ENCODE results near the gene GMPPA.

The GMPPA gene

DNA sequence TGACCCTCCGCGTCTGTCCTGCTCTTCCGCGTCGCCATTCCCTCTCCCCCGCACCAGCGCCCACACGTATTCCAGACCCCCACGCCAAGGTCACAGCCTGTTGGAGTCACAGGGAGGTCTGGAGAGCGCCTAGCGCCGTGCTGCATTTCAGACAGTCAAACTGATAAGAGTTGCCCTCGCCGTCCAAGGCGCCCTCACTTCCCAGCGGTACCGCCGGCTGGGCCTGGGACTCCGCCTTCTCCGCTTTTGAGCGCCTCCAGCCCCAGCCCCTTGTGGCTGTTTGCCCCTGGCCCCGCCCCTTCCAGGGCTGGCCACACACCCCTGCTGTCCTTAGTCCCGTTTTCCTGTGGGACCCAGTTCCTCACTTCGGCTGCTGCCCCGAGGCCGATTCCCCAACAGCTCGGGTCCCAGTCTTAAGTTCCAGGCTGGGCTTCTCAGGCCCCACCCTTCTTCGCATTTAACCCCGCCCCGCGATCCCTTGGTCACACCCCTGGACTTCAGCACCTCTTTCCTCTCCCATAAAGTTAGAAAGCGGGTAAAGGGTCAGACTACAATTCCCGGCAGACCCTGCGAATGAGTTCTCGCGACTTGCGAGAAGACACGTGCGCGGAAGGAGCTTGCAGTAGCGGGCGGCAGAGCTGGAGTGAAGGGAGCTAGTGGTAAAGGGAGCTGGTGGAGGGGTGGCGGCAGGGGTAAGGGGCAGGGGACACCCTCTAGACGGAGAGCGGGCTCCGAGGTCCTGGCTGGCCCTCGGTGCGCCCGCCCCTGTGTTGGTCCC is at the start of gene GMPPA:
TSS of gene GMPPA (plus strand) at position 612 of the 778 bp plus-strand sequence. CDS start 1,085 bp downstream, outside the sequence.
- peak; percentile 96 for DNase-seq

DNA sequence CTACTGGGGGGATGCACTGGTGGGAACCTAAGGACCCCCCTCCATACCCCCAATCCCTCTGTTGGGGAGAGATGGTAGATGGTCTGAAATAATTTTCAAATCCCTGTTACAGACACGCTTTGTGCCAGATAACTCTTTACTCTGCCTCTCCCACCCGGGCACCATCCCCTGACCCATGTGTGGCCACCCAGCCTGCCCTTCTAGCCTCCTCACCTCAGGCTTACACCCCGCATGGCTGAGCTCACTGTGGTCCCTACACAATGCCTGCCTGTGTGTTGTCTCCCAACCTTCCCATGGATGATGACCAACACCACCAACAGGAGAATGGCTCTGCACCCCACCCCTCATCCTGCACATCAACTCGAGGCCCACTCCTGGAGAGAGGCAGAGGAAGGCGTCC is 49.1 kb upstream of the GMPPA start:
- DNase-seq: no peak

DNA sequence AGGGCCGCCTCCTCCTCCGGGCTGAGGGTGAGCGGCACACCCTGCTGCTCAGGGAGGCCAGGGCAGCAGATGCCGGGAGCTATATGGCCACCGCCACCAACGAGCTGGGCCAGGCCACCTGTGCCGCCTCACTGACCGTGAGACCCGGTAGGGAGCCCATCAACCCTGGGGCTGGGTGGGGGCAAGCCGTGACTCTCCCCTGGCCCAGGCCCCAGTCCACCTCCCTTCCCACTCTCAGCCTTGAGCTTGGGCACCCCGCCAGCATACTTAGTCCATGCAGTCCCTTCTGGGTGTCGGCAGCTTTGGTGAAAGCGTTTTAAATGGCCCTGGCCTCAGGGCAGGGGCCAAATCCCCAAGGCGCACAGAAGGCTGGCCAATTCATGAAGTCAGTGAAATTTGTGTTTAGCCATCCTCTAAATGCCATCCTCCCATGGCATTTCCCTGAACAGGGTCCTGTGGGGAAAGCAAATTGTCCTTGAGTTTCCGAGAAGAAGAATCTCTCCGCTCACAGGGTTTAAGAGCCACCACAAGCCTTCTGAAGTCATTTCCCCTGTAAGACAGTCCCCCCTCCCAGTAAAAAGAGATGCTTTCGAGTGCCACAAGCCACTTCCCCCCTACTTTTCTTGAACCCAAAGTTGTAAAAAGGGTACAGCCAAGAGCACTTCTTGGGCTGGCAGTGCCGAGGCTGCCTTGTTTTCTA is 46.9 kb upstream of the GMPPA start:
- no peak for DNase-seq

DNA sequence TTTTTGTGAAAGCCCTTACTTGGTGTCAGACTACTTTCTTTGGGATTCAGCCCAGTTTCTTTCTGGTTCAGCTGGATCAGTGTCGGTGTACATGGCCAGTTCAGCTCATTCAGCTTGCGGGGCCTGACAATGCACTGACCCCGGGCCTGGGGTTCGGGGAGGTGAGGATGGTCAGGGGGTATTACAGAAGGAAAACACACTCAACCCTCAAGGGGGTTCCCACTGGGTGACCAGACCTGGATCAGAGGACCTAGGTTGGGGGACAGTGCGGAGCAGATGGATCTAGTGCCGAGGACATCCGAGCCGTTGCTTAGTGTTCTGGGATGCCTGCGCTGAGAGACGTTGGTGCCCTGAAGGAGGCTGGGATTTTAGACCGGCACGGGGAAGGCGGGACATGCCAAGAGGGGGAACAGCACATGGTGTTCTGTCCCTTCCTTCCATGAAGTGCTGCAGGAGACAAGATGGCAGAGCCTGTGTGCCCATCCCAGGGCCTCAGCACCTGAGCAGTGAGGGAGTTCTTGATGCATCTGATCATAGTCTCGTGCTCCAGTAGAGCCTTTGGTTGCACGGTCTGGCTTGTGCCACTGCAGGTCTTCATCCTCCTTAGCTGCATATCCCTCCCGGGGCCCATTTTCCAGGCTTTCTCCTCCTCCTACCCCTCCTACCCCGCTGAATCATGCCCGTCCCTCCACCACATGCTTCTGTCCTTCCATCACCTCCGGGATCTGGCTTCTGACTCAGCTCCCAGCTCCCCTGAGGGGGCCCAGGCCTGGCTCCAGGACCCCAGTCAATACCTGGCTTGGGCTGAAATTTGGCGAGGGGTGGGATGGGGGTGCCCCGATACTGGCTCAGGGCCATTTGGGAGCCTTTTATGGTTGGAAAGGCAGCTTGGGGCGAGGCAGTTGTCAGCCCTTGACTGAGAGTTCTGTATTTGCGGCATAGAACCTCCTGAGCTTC is 46.1 kb upstream of the GMPPA start:
- no peak for DNase-seq

DNA sequence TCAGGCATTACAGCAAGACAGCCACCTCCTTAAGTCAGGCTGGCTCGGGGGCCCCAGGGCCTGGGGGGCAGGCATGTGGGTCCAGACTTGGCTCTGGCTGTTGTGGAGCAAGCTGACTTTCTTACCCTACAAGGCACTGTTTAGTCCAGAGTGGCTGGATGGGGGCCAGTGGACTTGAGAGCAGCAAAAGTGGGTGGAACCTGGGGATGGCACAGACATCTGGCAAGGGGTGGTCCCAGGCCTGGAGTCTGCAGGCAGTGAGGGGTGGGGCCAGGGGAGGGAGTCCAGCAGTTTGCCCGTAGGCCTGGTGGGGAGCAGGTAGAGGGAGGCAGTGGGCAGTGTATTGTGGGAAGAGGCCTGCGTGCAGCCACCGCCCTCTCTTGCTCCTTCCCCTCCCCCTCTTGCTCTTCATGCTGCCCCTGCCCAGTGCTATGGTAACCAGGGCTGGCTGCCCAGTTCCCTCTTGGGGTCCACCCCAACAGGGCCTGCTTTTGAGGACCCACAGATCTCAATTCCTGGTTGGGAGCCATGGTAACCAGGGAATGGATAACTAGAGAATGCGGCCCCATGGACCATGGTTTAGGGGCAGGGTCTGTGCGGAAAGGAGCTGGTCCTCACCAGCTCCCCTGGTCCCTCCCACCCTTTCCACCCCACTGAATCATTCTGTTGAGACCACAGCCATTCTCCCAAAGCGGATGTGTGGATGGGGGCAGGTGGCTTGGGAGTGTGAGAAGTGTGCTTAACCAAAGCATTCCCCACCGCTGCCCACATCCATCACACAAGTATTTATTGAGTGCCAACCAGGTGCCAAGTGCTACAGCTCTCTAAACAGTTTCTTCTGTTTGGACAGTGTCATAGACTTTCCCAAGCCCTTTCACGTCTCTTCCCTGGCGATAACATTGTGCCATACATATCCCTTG is 44.8 kb upstream of the GMPPA start:
- DNase-seq: no peak

DNA sequence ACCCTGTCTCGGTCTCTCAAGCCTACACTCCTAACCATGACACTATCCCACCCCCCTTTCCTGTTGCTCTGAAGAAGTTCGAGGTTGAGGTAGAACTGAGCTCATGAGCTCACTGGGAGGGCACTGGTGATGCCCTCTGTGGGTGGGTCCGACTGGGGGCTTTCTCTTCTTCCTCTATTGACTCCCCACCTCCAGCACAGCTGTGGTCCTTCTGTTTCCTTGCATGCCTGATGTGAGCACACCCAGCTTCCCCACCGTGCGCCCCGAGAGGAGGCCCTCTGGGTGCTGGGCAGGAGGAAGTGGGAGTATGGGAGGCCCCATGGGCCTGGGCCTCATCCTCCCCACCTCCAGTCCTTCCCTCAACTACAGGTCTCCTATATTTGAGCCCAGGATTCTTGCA is 43.1 kb upstream of the GMPPA start:
- DNase-seq: no peak

DNA sequence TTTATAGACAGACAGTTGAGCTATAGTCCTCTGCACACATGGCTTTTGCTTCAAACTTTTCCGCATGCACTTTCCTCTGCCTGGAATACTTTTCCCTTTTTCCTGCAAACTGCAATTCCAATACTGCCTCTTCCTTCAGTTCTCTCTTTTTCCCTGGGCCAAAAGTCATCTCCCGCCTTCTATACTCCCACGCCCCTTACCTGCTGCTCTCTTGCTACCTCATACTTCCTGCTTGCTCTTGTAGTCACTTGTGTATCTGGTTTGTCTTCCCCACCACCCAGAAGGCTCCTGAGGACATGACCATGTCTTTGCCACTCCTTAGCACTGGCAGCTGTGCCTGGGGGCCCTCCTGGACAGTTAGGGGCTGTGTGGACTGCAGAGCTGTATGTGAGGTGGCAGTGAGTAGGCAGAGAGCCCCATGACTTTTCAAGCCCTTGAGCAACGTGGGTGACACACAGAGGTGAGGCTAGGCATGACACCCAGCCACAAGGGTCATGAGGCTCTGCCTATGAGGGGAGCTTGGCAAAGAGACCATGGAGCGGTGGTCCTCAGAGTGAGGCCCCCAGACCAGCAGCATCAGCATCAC is 40.8 kb upstream of the GMPPA start:
- no peak for DNase-seq

DNA sequence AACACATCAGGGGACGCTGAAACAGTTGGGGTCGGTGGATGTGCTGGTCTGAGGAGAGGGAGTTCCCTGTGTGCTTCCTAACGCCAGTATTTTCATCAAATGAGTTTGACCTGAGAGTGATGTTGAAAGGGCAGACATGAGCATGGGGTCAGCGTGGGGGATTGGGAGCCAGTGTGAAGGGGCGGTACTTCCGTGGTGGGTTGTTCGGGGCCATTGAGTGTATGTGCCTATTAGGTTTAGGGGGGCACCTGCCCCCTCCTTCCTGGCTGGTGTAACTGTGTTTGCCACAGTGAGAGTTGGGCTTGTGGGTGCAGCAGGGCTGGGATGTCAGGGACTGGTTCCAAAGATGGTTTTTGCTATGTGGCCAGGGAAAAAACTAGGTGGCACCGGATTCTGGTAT is 39.7 kb upstream of the GMPPA start:
- no peak for DNase-seq

DNA sequence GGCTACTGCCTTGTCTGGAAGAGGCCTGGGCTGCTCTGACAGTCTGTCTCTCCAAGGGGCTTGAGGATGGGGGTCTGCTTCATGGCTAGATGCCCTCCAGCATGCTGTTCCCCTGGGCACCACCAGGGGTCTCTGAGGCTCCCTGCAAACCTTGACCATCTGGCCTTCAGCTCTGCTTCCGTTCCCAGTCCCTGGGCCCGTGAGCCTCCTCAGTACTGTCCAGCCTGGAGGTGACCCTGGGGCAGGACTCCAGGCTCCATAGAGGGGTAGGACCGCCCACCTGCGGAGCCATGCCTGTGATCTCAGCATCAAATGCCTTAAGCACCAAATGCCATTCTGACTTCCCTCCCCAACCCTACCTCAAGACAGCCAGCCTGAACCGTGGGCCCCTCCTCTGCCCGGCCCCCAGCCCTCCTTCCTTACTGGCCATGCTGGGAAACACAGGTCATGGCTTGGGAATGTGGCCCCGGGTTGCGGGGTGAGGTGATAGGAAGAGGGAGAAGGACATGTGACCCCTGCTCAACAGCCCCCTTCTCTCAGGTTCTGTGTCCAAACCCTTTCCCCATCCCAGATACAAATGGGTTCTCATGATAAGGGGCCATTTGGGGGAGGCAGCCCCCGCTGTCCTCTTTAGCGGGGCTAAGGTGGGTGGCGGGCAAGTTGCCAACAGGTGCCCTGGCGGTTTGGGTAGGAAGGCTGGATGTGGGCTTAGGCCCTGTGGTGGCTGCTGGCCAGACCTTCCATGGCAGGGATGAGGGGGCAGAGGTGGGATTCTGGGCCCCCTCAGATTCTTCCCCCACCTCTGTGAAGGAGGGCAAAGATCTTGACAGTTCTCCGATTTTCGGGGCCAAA is 39.0 kb upstream of the GMPPA start:
- peak; percentile 38 for DNase-seq

DNA sequence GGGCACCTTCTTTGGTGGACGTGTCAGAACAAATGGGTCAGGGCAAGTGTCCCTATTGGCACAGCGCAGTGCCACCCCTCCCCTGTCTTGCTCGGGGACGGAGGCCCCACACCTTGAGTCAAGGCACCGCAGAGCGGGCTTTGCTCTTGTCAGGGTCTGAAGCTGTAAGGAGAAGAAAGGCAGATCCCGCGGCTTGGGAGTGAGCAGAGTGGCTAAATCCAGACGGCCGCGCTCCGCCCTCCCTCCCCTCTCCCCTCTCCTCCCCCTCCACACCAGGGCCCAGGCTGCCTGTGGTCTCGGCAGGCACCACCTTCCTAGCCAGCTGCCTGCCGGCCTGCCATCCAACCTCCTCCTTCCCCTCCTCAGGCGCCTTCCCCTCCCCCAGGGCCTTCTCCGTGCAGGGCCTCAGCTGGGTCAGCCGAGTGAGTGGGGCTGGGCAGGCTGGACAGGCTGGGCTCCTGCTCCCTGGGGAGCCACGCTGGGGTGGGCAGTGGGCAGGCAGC is 38.2 kb upstream of the GMPPA start:
- DNase-seq: no peak

DNA sequence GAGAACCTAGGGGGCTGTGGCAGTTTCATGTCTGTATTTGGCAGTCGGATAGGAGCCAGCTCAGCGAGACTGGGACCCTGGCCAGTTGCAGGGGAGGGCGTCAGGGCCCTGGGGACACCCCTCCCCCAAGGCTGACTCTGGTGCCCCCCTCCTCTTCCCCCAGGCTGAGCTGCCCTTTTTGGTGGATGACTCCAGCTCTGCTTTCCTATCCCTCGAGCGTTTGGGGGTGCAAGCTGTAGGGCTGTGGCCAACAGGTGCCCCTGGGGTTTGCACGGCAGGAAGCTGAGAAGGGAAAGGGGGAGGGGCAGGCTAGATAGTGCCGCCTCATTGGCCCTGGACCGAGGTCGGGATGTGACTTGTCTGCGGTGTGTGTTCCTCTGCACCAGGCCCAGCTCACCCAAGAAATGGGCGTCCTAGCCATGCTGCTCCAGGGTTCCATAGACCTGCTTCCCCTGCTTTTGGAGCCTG is 37.6 kb upstream of the GMPPA start:
- DNase-seq: no peak

DNA sequence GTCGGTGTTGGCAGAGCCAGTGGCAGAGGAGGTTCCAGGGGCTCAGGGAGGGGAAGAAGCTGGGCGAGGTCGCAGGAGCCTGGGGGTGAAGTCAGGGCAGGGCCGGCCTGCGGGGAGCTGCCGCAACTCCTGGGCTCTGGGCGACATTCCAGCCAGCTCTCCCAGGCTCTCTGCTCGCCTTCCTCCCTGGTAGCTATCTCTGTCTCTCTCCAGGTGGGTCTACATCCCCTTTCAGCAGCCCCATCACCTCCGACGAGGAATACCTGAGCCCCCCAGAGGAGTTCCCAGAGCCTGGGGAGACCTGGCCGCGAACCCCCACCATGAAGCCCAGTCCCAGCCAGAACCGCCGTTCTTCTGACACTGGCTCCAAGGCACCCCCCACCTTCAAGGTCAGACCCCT is 37.0 kb upstream of the GMPPA start:
- no peak for DNase-seq

DNA sequence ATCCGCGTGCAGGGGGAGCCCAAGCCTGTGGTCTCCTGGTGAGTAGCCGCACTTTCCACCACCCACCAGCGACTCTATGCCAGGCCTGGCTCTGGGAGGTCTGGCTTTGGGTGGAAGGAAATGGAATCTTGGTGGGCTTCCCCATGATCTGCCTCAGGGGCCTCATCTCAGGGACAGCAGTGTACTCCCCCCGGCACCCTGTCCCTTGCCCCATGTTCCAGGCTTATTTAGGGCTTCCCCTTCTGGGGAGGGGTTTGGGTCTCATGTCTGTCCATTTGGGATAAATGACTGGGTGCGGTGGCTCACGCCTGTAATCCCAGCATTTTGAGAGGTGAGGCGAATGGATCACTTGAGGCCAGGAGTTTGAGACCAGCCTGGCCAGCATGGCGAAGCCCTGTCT is 36.3 kb upstream of the GMPPA start:
- DNase-seq: no peak

DNA sequence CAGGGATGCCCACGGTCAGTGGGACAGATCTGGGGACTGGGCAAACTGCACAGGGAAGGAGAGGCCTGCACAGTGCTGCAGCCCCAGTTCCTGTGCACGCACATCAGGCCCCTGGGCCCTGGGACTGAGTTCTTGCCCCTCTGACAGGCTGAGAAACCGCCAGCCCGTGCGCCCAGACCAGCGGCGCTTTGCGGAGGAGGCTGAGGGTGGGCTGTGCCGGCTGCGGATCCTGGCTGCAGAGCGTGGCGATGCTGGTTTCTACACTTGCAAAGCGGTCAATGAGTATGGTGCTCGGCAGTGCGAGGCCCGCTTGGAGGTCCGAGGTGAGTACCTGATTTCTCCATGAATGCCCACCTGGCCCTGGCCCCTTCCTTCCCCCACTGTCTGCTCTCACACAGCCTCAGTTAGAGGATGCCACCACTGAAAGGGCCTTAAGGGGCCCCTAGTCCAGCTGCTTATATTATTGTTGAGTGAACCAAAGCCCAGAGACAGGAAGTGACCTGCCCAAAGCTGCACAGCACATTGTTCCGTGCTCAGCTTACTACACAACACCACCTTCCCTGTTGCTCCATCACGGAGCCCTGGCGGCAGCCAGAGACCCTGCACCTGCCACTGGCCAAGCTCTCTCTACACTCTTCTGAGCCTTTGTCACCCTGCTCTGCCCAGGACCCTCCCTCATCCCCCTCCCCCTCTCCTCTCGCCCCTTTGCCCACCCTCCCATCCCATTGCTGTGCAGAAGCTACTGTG is 34.2 kb upstream of the GMPPA start:
- DNase-seq: no peak

DNA sequence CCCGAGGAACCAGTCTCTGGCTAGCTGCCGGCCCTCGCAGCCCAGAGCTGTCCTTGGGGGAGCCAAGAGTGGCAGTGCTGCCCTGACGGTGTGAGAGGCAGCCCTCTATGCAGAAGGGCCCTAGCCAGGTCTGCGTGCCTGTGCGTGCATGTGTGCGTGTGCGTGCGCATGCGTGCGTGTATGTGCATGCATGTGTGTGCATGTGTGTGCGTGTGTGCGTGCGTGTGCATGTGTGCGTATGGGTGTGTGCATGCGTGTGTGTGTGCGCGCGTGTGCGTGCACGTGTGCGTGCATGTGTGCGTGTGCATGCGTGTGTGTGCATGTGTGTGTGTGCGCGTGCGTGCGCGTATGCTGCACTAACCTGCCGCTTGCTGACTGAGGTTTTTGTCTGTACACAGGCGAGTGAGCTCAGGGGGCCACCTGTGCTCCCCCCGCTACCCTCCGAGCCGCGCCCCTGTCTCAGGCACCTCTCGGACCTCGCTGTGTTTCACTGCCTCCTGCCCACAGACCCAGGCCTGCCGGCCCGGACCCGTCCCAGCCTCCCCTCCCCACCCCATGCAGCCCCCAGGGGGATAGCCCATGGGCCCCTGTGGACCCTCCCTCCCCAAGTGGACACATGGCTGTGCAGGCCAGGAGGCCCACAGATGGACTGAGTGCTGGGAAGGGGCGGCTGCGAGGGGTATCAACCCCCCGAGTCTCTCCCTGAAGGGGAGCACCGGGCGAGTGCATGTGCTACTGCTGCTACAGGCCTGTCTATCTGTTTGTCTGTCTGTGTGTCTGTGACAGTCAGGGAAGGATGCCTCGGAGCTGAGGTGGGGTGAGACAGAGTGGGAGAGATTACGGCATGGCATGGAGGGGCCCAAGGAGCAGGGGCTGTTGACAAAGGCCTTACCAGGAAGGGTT is 32.8 kb upstream of the GMPPA start:
- no peak for DNase-seq

DNA sequence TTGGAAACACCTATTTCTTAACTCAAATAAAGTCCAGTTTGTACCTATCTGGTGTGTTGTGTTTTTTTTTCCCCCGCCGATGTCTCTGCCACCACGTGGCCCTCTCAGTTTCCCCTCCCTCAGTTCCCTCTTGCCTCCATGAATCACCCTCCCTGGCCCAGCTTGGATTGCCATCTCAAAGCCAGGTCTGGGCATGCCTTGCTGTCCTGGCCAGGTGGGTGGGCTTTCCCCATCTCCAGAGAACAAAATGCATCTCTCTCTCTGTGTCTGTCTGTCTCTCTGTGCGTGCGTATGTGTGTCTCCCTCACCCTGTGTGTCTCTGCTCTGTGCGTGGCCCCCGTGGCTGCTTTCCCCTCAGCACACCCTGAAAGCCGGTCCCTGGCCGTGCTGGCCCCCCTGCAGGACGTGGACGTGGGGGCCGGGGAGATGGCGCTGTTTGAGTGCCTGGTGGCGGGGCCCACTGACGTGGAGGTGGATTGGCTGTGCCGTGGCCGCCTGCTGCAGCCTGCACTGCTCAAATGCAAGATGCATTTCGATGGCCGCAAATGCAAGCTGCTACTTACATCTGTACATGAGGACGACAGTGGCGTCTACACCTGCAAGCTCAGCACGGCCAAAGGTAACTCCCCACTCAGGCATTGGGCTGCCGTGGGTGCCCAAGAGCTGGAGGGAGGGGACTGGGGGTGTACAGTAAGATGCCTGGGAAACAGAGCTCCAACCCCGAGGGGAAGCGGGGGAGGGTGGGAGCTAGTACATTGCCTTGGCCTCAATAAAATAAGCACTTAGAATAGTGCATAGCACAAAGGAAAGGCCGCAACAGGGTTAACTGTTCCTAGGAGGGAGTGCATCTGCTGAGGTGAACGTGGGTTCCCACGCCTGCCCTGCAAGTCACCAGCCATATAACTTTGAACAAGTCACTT is 31.6 kb upstream of the GMPPA start:
- DNase-seq: no peak

DNA sequence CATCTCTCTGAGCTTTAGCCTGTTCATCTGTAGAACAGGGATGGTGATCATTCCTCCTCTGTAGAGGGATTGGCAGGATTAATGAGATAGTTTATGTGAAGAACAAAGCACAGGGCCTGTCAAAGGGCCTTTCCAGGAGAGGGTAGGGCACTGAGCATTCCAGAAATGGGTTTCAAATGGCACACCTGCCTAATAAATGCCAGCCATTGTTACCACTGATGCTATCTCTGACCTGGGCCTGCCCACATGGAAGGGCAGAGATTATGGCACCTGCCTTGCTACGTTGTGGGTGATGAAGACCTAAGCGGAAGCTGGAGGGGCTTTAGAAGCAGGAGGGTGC is 31.0 kb upstream of the GMPPA start:
- no peak for DNase-seq
